IMR-90 (cell line): ENCODE data around the gene KIF1B.

Experiments
- BHLHE40 ChIP-seq: fragments of 150-350 bp; IDR thresholded peaks from 2 replicates; pipeline ENCODE4 v1.6.1; 2016; ENCODE audit warnings: mild to moderate bottlenecking, low read depth, low read length
- CEBPB ChIP-seq: IDR thresholded peaks from 2 replicates; pipeline ENCODE4 v1.6.1; 2012; ENCODE audit warnings: low read depth, low read length, improper control_type of control experiment
- CHD1 ChIP-seq: IDR thresholded peaks from 2 replicates; pipeline ENCODE4 v1.6.1; 2012; ENCODE audit warnings: low read depth, low read length, improper control_type of control experiment
- CTCF ChIP-seq: conservative IDR thresholded peaks from 2 replicates; pipeline ENCODE4 v1.5.1; 2012; ENCODE audit warnings: mild to moderate bottlenecking, low read depth, low read length, improper control_type of control experiment
- ELK1 ChIP-seq: fragments of 150-350 bp; IDR thresholded peaks from 2 replicates; pipeline ENCODE4 v1.6.1; 2016; ENCODE audit warnings: low read depth, mild to moderate bottlenecking, low read length, moderate library complexity, borderline replicate concordance
- MAFK ChIP-seq: IDR thresholded peaks from 2 replicates; pipeline ENCODE4 v1.6.1; 2012; ENCODE audit warnings: low read depth, low read length, improper control_type of control experiment
- MAZ ChIP-seq: IDR thresholded peaks from 2 replicates; pipeline ENCODE4 v1.6.1; 2012; ENCODE audit warnings: low read depth, mild to moderate bottlenecking, low read length, improper control_type of control experiment, moderate library complexity, borderline replicate concordance
- MXI1 ChIP-seq: IDR thresholded peaks from 2 replicates; pipeline ENCODE4 v1.6.1; 2012; ENCODE audit warnings: low read depth, mild to moderate bottlenecking, low read length, moderate library complexity, borderline replicate concordance
- POLR2A ChIP-seq: IDR thresholded peaks from 2 replicates; pipeline ENCODE4 v1.6.1; 2012; ENCODE audit warnings: mild to moderate bottlenecking, low read depth, low read length
- RCOR1 ChIP-seq: IDR thresholded peaks from 2 replicates; pipeline ENCODE4 v1.6.1; 2012; ENCODE audit warnings: mild to moderate bottlenecking, low read length, improper control_type of control experiment; ENCODE audit not compliant: insufficient replicate concordance
- RFX5 ChIP-seq: IDR thresholded peaks from 2 replicates; pipeline ENCODE4 v1.8.0; 2012; ENCODE audit warnings: low read depth, mild to moderate bottlenecking, low read length, moderate library complexity
- SMC3 ChIP-seq: fragments of 150-350 bp; IDR thresholded peaks from 2 replicates; pipeline ENCODE4 v1.6.1; 2016; ENCODE audit warnings: low read depth, mild to moderate bottlenecking, antibody characterized with exemption, low read length, moderate library complexity
- USF2 ChIP-seq: fragments of 150-350 bp; IDR thresholded peaks from 2 replicates; pipeline ENCODE4 v1.6.1; 2017; ENCODE audit warnings: mild to moderate bottlenecking, antibody characterized with exemption, low read length, low read depth

- no peak for TF ChIP-seq SMC3
- no peak for TF ChIP-seq POLR2A
- no peak for TF ChIP-seq CTCF
- no peak for TF ChIP-seq MXI1
- TF ChIP-seq CHD1 = no peak
- no peak for TF ChIP-seq RFX5
- TF ChIP-seq USF2 = no peak
- TF ChIP-seq ELK1 = no peak
- TF ChIP-seq MAFK = no peak
- no peak for TF ChIP-seq RCOR1
- no peak for TF ChIP-seq CEBPB
- no peak for TF ChIP-seq BHLHE40
- no peak for TF ChIP-seq MAZ
Measured at GRCh38 chr1:10325521-10325920, 115.2 kb downstream of the KIF1B start.
